DOHH2 (cell line): Measurements from ENCODE around the gene TRIP6.

Experiments
- EZH2phosphoT487 ChIP-seq: fragments of 200-600 bp; sonication (generic); IDR thresholded peaks from 2 replicates; pipeline ENCODE4 v1.6.1; 2017; ENCODE audit warnings: borderline replicate concordance, mild to moderate bottlenecking, antibody characterized with exemption, low read length, moderate library complexity, mixed read lengths
- TF ChIP-seq, protein P1 (sequence below): fragments of 200-600 bp; sonication (generic); IDR thresholded peaks from one replicate; pipeline ENCODE4 v1.5.1; 2014; ENCODE audit warnings: antibody characterized with exemption, mild to moderate bottlenecking, low read depth, low read length; ENCODE audit not compliant: poor library complexity, severe bottlenecking

DNA sequence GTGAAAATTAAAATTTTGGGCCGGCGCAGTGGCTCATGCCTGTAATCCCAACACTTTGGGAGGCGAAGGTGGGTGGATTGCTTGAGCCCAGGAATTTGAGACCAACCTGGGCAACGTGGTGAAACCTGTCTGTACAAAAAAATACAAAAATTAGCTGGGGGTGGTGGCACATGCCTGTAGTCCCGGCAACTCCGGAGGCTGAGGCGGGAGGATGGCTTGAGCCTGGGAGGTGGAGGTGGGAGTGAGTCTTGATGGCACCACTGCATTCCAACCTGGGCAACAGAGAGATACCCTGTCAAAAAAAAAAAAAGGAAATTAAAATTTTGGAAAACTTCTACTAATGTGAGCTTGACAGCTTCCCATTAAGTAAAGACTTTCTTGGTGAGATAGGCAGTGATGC lies 10.8 kb downstream of the TRIP6 start:
- TF ChIP-seq, protein P1, sequence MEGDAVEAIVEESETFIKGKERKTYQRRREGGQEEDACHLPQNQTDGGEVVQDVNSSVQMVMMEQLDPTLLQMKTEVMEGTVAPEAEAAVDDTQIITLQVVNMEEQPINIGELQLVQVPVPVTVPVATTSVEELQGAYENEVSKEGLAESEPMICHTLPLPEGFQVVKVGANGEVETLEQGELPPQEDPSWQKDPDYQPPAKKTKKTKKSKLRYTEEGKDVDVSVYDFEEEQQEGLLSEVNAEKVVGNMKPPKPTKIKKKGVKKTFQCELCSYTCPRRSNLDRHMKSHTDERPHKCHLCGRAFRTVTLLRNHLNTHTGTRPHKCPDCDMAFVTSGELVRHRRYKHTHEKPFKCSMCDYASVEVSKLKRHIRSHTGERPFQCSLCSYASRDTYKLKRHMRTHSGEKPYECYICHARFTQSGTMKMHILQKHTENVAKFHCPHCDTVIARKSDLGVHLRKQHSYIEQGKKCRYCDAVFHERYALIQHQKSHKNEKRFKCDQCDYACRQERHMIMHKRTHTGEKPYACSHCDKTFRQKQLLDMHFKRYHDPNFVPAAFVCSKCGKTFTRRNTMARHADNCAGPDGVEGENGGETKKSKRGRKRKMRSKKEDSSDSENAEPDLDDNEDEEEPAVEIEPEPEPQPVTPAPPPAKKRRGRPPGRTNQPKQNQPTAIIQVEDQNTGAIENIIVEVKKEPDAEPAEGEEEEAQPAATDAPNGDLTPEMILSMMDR = no peak
- no peak for TF ChIP-seq EZH2phosphoT487
